GM18861 (cell line): ENCODE results near the gene KRTAP15-1.

Experiments
- ATAC-seq: cut with Tn5 transposase; IDR thresholded peaks from one replicate; pipeline ENCODE4 v1.9.1; 2021; ENCODE audit not compliant: unreplicated experiment

The KRTAP15-1 gene

GRCh38 chr21:30439975-30440374 lies at the start of gene KRTAP15-1:
Gene KRTAP15-1 (plus strand): TSS chr21:30440275. CDS start chr21:30440328, 53 bp downstream.
- no peak for ATAC-seq

GRCh38 chr21:30391492-30392025 lies 48.5 kb upstream of the KRTAP15-1 start:
- no peak for ATAC-seq

GRCh38 chr21:30395731-30396130 lies 44.3 kb upstream of the KRTAP15-1 start, which contains the start of gene KRTAP13-1:
Gene KRTAP13-1 (plus strand): TSS chr21:30396031. CDS start chr21:30396087, 56 bp downstream.
- ATAC-seq, result no peak

GRCh38 chr21:30408782-30409494 lies 31.1 kb upstream of the KRTAP15-1 start:
- ATAC-seq, result no peak

GRCh38 chr21:30415993-30416392 lies 24.1 kb upstream of the KRTAP15-1 start:
- no peak for ATAC-seq

GRCh38 chr21:30425826-30426225 lies 14.2 kb upstream of the KRTAP15-1 start, which contains the start of gene KRTAP13-3:
Gene KRTAP13-3 (minus strand): TSS chr21:30425926. CDS start chr21:30425912, 14 bp downstream.
- no peak for ATAC-seq

- no peak for ATAC-seq
Measured at GRCh38 chr21:30426731-30427130, 13.3 kb upstream of the KRTAP15-1 start.

GRCh38 chr21:30430170-30430655 lies 9.9 kb upstream of the KRTAP15-1 start, which contains the start of gene KRTAP13-4:
Gene KRTAP13-4 (plus strand): TSS chr21:30430220. CDS start chr21:30430276, 56 bp downstream.
- ATAC-seq, result no peak

GRCh38 chr21:30434033-30434631 lies 5.9 kb upstream of the KRTAP15-1 start:
- ATAC-seq, result no peak

- no peak for ATAC-seq
Measured at GRCh38 chr21:30437010-30437565, 3.0 kb upstream of the KRTAP15-1 start.

GRCh38 chr21:30443226-30443625 lies 3.2 kb downstream of the KRTAP15-1 start:
- no peak for ATAC-seq

GRCh38 chr21:30444204-30444603 lies 4.1 kb downstream of the KRTAP15-1 start:
- ATAC-seq, result no peak

- ATAC-seq, result no peak
Measured at GRCh38 chr21:30447056-30447455, 7.0 kb downstream of the KRTAP15-1 start.

GRCh38 chr21:30448514-30448913 lies 8.4 kb downstream of the KRTAP15-1 start:
- no peak for ATAC-seq

- no peak for ATAC-seq
Measured at GRCh38 chr21:30463713-30464112, 23.6 kb downstream of the KRTAP15-1 start.

- ATAC-seq, result no peak
Measured at GRCh38 chr21:30468900-30469714, 29.0 kb downstream of the KRTAP15-1 start.

GRCh38 chr21:30478004-30478403 lies 37.9 kb downstream of the KRTAP15-1 start:
- no peak for ATAC-seq

GRCh38 chr21:30479259-30479658 lies 39.2 kb downstream of the KRTAP15-1 start:
- no peak for ATAC-seq

GRCh38 chr21:30480145-30480544 lies 40.1 kb downstream of the KRTAP15-1 start, which contains the start of gene KRTAP19-1:
Gene KRTAP19-1 (minus strand): TSS chr21:30480367. CDS start chr21:30480317, 50 bp downstream.
- ATAC-seq, result no peak

GRCh38 chr21:30482130-30482529 lies 42.1 kb downstream of the KRTAP15-1 start:
- ATAC-seq, result no peak
